Peyer's patch (tissue), 4 donors: ENCODE data around the gene UBE3B. TPM values are rescaled to one million over a fixed set of nuclear protein-coding genes. Genes with fewer than 3 reads are reported as not detected.

Experiments
- DNase-seq, 3 donors: peaks; one replicate each; pipeline ENCODE4 v3.0.0-alpha.2; 2017 to 2019
- H3K27ac ChIP-seq, 4 donors: fragments of 200-600 bp; sonication (generic); one replicate each; pipeline ENCODE4 v1.5.1; 2016 to 2019
- H3K27me3 ChIP-seq, 2 donors: fragments of 200-600 bp; sonication (generic); one replicate each; pipeline ENCODE4 v1.5.1; 2019
- H3K36me3 ChIP-seq, 3 donors: fragments of 200-600 bp; sonication (generic); one replicate each; pipeline ENCODE4 v1.5.1; 2016 to 2019
- H3K4me1 ChIP-seq, 4 donors: fragments of 200-600 bp; sonication (generic); one replicate each; pipeline ENCODE4 v1.5.1; 2016 to 2019
- H3K4me3 ChIP-seq, 4 donors: fragments of 200-600 bp; sonication (generic); 1 replicate in 3 of 4; 2 replicates in 1 of 4; pipeline ENCODE4 v1.5.1; 2016 to 2019; ENCODE audit warnings: mild to moderate bottlenecking in 1 of 4
- H3K9me3 ChIP-seq, 4 donors: fragments of 200-600 bp; sonication (generic); one replicate each; pipeline ENCODE4 v1.5.1; 2016 to 2019; ENCODE audit warnings: mild to moderate bottlenecking in 1 of 4
- CTCF ChIP-seq, 6 experiments: fragments of 450-650 bp in 4 of 6; fragments of 200-600 bp in 2 of 6; sonication (generic) in 1 of 6; IDR thresholded peaks; one replicate each; pipeline ENCODE4 v1.5.1; 2017 to 2019; ENCODE audit warnings: antibody characterized with exemption in 6 of 6, mild to moderate bottlenecking in 3 of 6, moderate library complexity in 1 of 6
- POLR2A ChIP-seq, 2 donors: fragments of 450-650 bp; IDR thresholded peaks; one replicate each; pipeline ENCODE4 v1.5.1; 2017; ENCODE audit warnings: antibody characterized with exemption in 2 of 2, mild to moderate bottlenecking in 2 of 2, moderate library complexity in 2 of 2
- total RNA-seq, 4 donors: library from RNA; depleted of rRNA; stranded (reverse); fragments of >200 nt; gene quantifications; one replicate each; pipeline ENCODE4 v1.1.0, GENCODE V29; 2016

UBE3B gene
- total RNA-seq, 4 donors from 2014 or later = 43.8 to 77.0 (median 57.3) TPM

GRCh38 chr12:109534456-109534855, 57.0 kb downstream of the UBE3B start:
- Histone ChIP-seq H3K4me1 (no peaks in the 10 kb centered on the region), H3K27me3 (no peaks in the 10 kb centered on the region), H3K27ac (no peak overlapping the region), H3K9me3 (no peaks in the 10 kb centered on the region), H3K36me3 (peaks cover 0 to 58% (median 0%) of the 10 kb centered on the region in 3 donors), H3K4me3 (no peak overlapping the region)
- TF ChIP-seq CTCF (IDR thresholded peaks at IDR 0.05) (no peak), POLR2A (IDR thresholded peaks at IDR 0.05) (no peak)
- DNase-seq = no peak

DNA sequence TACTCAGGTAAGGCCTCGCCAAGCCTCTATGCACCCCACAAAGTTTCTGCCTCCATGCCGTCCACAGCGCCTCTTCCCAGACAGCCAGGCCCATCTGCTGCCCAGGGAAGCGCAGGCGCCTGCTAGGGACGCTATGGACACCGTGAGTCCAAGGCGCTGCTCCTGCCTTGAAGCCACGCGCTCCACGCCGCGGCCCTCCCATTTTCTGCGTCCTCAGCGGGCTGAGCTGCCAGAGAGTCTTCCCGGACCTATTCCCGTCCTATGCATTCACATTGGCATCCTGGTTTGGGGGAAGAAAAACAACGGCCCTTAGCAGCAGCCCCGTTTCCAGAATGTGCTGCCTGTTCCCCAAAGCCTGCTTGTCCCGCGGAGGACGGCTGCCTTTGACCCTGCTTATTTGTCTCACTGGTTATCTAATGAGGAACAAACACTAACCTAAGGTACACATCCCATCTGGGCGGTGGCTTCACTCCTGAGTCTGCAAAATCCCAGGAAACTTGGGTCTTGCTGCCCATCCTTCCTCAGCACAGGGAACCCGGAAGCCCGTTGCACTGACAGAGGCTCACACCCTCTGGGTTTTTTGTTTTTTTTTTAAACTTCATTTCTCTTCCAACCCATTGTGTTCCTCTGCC, 57.9 kb downstream of the UBE3B start:
- TF ChIP-seq CTCF (IDR thresholded peaks at IDR 0.05) (no peak), POLR2A (IDR thresholded peaks at IDR 0.05) (no peak)
- Histone ChIP-seq H3K4me1 (no peaks in the 10 kb centered on the region), H3K9me3 (no peaks in the 10 kb centered on the region), H3K4me3 (no peak overlapping the region), H3K27me3 (no peaks in the 10 kb centered on the region), H3K36me3 (peaks cover 0 to 52% (median 0%) of the 10 kb centered on the region in 3 donors), H3K27ac (no peak overlapping the region)
- no peak for DNase-seq

GRCh38 chr12:109535863-109536250, 58.4 kb downstream of the UBE3B start:
- H3K27me3 ChIP-seq = no peaks in the 10 kb centered on the region
- no peak overlapping the region for H3K4me3 ChIP-seq
- H3K36me3 ChIP-seq = peaks cover 0 to 47% (median 0%) of the 10 kb centered on the region in 3 donors
- DNase-seq = no peak
- no peak overlapping the region for H3K27ac ChIP-seq
- H3K9me3 ChIP-seq = no peaks in the 10 kb centered on the region
- no peaks in the 10 kb centered on the region for H3K4me1 ChIP-seq
- TF ChIP-seq CTCF (IDR thresholded peaks at IDR 0.05) (no peak), POLR2A (IDR thresholded peaks at IDR 0.05) (no peak)

DNA sequence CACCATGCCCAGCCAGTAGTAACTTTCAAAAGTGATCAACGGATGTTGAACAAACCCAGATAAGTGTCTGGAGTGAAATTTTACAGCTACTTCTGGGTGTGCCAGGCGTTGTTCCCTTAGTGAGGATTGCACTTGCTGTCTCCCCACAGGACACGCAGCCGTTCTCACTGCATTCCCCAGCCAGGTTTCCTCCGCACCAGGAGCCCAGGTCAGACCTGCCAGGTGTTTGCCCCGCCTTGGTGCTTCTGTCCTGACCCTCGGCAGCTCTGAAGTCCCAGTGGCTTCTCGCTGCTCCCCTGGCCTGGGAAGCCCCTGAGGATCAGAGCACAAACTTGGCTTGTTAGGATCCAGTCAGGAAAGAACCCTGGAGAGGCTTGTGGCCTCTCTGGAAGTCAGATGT, 59.7 kb downstream of the UBE3B start:
- H3K9me3 ChIP-seq = no peaks in the 10 kb centered on the region
- TF ChIP-seq POLR2A (IDR thresholded peaks at IDR 0.05) = no peak
- H3K27me3 ChIP-seq = no peaks in the 10 kb centered on the region
- no peak for DNase-seq
- H3K4me1 ChIP-seq = no peaks in the 10 kb centered on the region
- H3K36me3 ChIP-seq = peaks cover 0 to 37% (median 0%) of the 10 kb centered on the region in 3 donors
- H3K4me3 ChIP-seq = no peak overlapping the region
- H3K27ac ChIP-seq = no peak overlapping the region

DNA sequence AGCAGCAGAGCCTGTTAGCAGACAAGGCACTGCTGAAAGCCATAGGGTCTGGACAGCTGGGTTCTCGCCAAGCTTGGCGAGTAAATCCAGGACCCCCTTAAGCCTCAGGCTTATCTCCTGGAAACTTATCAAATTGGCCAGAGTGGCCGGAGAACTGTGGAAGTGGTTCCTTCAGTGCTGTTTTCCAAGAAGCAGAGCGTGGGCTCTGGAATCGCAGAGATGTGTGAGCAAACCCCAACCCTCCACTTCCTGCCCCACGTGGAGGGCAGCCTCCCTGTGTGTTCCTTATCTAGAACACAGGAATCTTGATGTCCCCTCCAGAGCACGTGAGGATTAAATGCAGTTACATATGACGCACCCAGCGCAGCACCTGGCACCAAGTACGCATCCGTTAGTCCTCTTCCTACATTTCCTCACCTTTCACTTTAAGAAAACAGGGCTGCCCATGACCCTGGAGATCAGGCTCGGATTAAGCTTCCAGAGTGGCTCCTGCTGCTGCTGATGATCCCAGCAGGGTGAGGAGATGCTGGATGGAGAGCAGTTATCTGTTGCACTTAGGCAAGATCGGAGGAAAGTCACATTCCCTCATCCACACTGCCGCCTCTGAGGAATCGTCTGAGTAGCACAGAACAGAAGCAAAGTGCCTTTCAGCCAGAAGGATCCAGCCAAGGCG, 60.9 kb downstream of the UBE3B start:
- Histone ChIP-seq H3K4me1 (no peaks in the 10 kb centered on the region), H3K27ac (no peak overlapping the region), H3K27me3 (no peaks in the 10 kb centered on the region), H3K9me3 (no peaks in the 10 kb centered on the region), H3K36me3 (peaks cover 0 to 25% (median 0%) of the 10 kb centered on the region in 3 donors), H3K4me3 (no peak overlapping the region)
- no peak for DNase-seq
- no peak for TF ChIP-seq POLR2A (IDR thresholded peaks at IDR 0.05)
- TF ChIP-seq CTCF (IDR thresholded peaks at IDR 0.05) = no peak

DNA sequence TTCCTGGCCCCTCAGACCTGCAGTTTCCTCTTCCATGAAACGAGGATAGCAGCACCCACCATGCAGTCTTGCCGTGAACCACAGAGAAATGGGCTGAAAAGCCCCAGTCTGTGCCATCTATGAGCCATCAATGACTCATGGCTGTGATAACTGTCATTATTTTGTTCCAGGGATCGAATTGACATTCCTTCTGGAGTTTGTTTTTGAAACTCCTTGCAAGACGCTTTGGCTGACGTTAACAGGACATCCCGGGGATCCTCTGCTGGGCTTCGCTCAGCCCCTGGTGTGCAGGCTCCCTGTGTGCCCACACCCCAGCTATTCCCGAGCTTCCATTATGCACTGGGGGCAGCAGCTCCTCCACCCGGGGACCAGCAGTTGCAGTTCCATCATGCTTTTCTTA, 62.1 kb downstream of the UBE3B start:
- Histone ChIP-seq H3K4me1 (no peaks in the 10 kb centered on the region), H3K27me3 (no peaks in the 10 kb centered on the region), H3K9me3 (no peaks in the 10 kb centered on the region), H3K27ac (no peak overlapping the region), H3K4me3 (no peak overlapping the region), H3K36me3 (peaks cover 0 to 13% (median 0%) of the 10 kb centered on the region in 3 donors)
- DNase-seq = no peak
- TF ChIP-seq POLR2A (IDR thresholded peaks at IDR 0.05) (no peak), CTCF (IDR thresholded peaks at IDR 0.05) (no peak)
